ENCODE results near the gene TSSK3. TPM values are rescaled to one million over a fixed set of nuclear protein-coding genes. Genes with fewer than 3 reads are reported as not detected.
A peak's percentile ranks its signal among the peaks of the same experiment; 100 is the strongest.

Gene TSSK3
- total and polyA plus RNA-seq, 9 of the 15 experiments (the other 6 are each of a cell fraction or from before 2014, with no cell fraction given) = 0.27 to 2.8 (median 1.9) TPM

- TF ChIP-seq ZNF449 (CRISPR knock-in tag; IDR thresholded peaks at IDR 0.05) (no peak), KDM2B (CRISPR knock-in tag; IDR thresholded peaks at IDR 0.05) (no peak), TAF7 (tag; IDR thresholded peaks at IDR 0.05) (no peak), PHF8 (IDR thresholded peaks at IDR 0.05; ENCODE audit: borderline replicate concordance, low read length) (no peak), IRF9 (tag; IDR thresholded peaks at IDR 0.05) (no peak), MNT (conservative IDR thresholded peaks at IDR 0.05) (no peak), NONO (IDR thresholded peaks at IDR 0.05; ENCODE audit: low read depth in 2 of 2, low read length in 1 of 2) (no peak), SREBF1 (IDR thresholded peaks at IDR 0.05; ENCODE audit: borderline replicate concordance, low read depth, low read length) (no peak), ZBTB7A (IDR thresholded peaks at IDR 0.05; ENCODE audit: borderline replicate concordance, control insufficient read depth, low read depth, low read length) (0 out of 2 replicates have a peak, but pooled peaks have one; percentile 44), ZNF24 (IDR thresholded peaks at IDR 0.05) (no peak), MED1 (CRISPR knock-in tag; IDR thresholded peaks at IDR 0.05; ENCODE audit: borderline replicate concordance) (no peak), SOX6 (IDR thresholded peaks at IDR 0.05) (no peak), ZNF318 (IDR thresholded peaks at IDR 0.05; ENCODE audit: borderline replicate concordance in 1 of 2, low read depth in 1 of 2) (no peak), ZSCAN32 (CRISPR knock-in tag; IDR thresholded peaks at IDR 0.05) (no peak), CBFA2T2 (conservative IDR thresholded peaks at IDR 0.05) (no peak), CBFA2T3 (IDR thresholded peaks at IDR 0.05) (no peak)
Observed at GRCh38 chr1:32339363-32339978, 22.9 kb upstream of the TSSK3 start (continued).
